NCI-H2029 treated with DMSO at 0.1 percent for 48 hours (cell line): Measurements from ENCODE around the gene ZBTB20.

ENCODE experiments used
- DNase-seq: peaks from one replicate; lab custom pipeline; 2025; lab: John Stamatoyannopoulos, UW

ZBTB20 gene

DNA sequence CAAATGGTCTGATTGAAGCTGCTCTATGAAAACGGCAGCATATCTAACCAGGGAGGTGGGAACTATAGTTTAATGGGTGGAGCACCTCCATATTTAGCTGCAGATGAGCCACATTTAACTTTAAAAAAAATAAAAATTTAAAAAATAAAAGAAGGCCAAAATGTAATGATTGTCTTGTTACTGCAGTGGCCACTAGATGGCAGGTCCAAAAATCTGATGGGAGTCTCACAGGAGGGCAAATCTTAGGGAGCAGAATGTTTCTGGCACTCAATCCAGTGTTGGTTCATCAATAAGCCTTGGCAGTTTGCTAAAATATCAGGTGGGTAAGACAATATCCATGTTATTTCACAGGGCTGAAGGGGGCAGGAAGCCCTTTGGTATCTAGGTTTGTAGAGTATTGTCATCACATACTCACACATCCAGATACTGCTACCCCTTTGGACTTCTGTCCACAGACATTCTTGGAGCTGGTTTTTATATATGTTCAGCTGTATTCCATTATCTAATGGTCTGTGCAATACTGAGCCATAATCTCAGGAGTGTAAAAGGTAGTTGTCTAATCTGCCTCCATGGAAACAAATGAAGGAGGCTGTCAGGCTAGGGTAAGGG is 619.9 kb downstream of the ZBTB20 start:
- DNase-seq = no peak

DNA sequence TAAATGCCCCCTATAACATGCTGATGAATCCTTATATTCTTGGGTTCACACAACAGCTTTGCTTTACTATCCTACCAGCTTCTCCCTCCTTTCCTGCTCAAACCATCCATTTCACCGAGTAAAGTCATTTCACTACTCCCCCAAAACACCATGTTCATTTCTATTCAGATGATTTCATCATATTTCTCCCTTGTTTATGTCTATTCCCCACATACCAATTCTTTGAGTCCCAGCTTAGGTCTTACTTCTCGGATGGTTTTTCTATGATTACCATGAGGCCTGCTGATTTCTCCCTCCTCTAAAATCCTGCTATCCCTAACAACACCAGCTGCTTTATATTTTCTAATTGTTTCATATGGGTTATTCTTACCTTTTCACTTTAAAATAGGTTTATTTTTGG is 621.8 kb downstream of the ZBTB20 start:
- DNase-seq = no peak

DNA sequence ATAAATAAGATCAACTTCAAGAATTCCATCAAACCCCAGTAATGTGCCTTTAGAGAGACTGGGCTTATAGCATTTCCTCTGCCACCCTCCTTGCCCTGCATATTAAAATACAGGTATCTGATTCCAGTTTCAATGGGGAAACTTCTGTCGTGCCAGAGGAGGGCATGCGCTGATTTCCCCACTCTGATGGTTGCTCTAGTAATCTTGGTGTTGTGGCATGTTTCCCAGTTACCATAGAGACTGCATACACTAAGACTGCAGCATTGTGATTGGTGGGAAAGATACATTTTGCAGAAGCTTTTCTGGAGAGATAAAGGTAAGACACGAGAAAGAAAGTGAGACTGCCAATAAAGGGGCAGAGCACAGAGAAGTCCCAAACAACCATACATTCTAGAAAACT is 627.7 kb downstream of the ZBTB20 start:
- no peak for DNase-seq

DNA sequence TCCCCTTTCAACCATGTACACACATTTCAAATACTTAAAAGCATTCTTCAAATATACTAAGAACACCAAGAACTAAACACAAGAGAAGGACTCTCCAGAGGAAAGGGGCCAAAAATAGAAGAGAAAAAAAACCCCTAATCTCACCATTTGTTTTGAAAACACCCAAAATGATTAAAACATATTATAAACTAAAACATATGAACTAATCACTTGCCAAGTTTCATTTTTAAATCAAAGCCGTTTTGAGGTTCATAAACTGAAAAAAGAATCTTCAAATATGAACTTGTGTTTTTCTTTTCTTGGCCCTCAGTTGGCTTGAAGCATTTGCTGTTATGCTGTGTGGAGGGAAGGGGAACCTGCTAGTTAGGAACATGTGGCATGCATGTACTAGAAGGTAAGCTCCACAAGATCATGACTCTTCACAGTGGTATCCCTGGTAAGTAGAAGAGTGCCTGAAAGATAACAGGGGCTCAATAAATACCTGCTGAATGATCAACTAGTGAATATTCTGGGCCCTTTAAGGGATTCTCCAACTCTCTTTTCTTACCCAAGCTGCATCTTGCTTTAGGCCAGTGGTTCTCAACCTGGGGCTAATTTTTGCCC is 628.8 kb downstream of the ZBTB20 start:
- DNase-seq = no peak

DNA sequence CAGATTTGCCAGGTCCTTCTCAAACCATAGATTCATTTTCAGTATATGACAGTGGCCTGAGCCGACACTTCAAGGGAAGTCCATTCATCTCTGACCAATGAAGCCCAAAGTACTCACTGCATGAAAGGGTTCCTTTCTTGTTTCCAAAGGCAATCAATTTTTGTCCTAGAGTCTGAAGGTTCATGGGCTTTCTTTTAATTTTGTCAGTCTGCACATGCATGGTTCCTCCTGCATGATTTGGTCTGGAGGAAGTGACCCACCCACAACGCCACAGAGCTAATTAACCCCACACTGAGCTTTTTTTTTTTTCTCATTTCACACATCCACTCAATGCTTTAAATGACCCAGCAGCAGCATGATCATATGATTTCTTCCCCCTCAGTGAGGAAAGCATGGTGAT is 636.9 kb downstream of the ZBTB20 start:
- no peak for DNase-seq

DNA sequence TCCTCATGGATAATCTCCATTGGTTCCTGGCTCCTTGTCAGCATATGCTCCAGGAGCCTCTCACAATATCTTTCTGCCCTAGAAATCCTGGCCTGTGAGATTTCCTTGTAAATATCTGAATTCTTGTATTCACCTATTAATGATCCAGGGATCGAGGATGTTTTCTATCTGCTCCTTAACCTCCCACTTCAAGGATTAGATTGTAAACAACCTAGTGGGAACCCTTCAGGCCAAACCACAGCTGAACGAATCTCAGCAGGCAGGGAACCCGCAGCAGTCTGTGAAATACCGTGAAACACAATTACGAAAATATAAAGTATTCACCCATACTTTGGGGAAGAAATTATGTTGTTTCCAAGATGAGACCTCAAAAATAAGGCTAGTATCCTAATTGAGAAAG is 637.3 kb downstream of the ZBTB20 start:
- no peak for DNase-seq

DNA sequence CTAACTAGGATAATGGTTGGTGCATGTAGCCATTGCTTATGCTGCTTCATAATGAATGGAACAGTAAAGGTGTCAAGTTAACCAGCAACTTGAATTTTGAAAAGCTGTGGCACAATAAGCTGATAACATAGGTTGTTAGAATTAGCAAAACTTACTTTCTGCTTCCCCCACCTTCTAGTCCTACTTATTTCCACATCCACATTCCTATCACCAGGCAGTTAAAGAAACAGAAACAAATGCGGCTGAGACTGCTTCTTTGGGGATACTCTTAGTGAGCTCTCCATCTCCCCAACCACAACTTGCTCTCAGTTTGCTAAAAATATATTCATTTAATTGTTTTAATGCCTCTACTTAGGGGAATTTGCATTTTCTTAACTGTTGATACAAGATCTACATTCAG is 638.1 kb downstream of the ZBTB20 start:
- DNase-seq = no peak

DNA sequence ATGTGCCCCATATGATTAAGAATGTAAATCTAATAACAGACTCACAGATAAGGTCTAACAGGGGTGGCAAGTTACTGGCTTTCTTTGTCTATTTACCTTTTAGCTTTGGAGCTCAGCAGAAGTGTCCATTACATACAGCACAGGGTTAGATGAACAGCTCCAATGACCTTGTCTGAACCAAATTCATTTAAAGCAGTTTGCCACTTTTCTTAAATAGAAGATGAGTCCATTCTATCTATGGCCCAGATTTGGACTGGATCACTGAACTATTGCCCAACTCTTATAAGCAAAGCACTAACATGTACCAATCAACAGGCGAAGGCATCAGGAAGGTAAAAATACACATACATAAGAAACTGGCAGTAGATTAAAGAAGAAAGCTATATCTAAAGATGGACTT is 638.9 kb downstream of the ZBTB20 start:
- no peak for DNase-seq

DNA sequence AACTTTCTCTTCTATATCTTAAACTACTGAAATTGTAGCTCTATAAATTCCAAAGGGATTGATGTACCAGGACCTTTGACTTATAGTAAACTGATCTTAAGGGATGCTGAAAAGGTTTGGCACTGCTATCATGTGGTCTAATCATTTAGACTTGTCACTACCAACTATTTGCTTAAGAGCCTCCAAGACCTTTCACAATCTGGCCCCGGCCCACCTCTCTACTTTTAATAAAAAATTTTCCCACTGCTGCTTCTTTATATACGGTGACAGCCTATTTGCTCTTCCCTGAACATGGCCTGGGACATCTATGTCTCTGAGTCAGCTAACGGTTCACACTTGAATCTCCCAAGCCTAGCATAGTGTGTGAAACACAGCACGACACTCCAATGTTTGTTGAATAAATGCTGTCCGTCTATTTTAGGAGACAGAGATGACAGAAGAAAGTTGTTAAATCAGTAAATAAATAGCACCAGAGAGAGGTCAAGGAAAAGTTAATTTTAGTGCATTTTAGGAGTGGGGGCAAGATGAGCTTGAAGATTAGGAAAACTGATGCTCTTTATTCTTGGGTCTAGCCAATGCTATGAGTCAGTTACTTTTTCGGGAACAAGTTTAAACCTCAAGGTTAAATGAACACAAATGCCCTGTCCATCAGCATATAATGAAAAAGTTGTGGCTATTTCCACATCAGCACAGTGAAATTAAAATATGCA is 640.3 kb downstream of the ZBTB20 start:
- no peak for DNase-seq

DNA sequence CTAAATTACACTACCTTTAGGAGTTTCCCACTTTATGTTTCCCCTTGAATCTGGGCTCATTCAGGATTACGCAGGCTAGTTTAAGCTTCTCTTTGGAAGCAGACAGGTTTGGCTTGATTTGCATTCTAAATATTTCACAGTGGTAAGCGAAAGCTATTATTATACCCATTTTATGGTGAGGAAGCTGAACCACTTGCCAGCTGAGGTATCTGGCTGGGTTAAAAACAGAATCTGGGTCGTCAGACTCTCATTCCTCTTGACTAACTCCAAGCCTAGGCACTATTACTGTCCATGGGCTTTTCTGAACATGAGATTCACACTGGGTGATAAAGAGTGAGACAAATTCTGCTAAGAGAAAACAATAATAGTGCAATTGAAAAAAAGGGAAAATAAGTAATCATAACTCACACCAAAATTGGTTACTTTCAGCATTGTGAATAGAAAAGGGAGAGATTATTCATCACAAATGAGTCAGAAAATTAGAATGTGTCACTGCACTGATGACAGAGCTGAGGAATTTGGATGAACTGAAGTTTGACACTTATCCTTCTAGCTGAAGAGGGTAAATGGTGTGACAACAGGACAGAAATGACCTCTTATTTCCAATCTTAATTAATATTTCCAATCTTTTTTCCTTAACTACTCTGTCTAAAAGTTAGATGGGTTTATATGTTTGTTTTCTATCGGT is 642.0 kb downstream of the ZBTB20 start:
- no peak for DNase-seq

DNA sequence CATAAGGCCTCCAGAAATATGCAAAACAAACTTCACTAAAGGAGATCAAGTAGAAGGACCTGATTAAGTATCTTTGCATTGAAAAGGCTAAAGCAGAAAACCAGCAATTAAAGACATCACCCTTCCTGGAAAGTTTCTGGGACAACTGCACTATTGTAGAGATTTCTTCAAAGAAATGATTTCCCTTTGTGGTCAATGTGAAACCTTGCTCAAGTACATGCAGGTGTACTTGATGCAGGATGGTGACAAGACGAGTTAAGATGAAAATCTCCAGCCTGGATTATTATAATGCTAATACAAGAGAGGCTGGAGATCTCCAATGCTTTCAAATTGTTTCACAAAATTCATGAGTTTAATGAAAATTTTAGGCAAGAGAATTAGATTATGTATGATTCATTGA is 644.9 kb downstream of the ZBTB20 start:
- DNase-seq = no peak

DNA sequence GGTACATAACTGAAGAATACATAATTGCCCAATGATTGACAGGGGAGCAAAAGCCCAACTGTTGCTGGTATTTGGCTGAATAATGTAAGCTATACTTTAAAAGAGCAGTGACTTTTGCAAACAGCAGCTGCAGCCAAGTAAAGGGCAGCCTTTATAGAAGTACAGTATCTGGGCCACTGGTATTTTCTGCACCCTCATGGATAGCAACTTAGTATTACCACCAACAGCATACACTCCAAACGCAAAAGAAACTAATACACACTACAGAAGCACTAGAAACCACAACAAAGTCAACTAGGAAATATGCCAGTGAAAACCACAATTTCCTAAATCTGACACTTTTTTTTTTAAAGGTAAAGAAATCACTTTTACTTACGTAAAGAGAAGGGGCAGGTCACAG is 647.1 kb downstream of the ZBTB20 start:
- DNase-seq = no peak

DNA sequence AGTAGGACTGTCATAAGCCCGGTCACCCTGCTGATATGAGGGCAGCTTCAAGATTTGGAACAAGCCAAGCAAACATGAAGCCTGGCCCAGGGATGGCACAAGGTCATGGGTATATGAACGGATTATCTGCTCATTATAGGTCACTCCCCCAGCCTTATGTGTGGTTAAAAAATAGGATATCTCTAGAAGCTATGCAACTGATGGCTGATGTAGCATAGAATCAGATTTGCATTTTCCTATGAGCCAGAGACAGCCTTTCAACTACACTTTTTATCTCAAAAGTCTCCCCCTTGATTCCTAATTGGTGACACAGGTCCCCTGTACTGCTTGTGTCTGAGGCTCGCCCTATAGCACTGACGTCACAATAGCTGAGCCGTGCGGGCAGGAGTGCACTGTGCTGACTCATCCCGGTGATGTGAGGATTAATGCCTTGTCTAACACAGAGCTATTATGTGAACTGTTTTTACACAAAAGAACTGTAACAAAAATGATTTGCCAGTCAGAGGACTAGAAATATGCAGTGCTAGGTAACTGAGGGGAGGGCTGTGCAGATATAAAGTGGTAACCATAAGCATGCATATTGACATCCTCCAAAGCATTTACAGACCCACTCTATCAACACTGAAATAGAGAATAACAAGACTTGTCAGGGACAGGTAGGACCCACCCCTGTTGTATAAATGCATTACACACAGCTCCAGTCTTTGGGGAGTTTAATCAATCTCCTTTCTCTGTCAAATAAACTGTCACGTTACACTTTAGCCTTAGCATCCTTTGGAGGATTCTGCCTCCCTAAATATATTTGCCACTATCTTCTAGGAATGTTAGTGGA is 648.3 kb downstream of the ZBTB20 start:
- DNase-seq = no peak

DNA sequence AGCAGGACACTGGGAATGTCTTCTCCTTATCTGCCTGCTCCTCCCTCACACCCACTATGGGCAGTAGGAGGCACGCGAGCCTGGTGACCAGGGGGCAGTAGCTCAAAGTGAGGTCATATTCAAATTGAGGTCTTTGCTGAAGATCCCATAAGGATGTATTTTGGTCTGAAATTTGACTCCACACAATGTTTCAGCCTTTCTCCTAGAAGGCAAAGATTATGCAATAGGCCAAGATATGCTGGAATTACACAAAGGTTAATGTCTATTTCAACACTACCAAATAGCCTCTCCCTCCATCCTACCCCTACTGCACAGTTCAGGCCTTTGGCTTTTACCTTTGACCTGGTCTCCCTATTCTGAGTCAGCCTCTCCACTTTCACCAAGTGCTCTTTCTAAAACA is 650.2 kb downstream of the ZBTB20 start:
- DNase-seq = no peak

DNA sequence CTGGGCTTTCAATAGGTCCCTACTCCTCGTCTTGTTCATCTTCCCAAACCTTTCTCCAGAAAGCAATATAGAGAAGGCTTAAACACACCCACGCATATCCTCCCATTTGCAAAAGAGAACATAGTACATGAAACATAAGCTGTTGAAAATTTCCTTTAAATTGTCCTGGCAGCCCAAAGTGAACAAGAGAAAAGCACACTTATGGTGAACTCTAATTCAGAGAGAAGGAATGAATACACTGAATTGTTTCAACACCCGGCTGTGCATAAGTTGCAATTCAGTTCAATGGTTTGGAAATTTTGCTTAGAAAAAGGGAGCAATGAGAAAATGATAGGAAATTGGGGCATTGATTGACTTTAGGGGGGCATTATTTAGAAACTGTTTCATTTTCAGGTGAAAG is 650.6 kb downstream of the ZBTB20 start:
- no peak for DNase-seq

DNA sequence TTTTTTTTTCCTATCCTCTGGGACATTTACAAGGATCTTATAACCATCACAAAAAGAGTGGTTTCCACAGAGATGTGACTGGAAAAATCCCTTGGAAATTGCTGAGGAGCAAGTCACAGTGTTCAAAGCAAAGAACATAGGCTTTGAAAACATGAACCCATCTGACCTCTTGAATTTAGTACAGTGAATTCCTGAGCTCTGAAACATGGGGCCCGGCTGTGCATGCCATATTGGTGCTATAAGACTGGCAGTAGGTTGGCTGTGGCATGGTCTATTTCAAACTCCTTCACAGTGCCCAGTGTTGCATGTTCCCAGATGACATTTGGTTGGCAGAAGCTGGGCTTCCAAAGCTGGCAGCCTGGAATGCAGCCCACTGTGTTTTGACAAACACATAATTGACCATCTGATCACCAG is 651.1 kb downstream of the ZBTB20 start:
- DNase-seq = no peak

DNA sequence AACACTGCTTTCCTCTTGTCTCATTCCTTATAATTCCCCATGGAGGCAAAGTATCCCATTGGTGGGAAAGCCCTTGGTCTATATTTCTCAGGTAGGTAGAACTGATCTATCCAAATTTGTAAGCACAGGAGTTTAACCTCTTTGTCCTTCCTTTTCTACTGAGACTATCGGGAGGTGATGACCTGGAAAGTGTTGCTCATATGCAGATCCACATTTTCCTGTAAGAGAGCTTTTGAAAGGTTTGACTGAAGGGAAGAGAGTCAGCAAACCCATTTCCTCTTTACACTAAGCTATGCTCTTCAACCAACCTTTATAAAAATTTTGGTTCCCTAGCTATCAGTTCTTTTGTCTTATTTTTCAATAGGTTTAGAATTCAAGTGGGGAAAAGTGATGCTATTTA is 652.6 kb downstream of the ZBTB20 start:
- DNase-seq = no peak

DNA sequence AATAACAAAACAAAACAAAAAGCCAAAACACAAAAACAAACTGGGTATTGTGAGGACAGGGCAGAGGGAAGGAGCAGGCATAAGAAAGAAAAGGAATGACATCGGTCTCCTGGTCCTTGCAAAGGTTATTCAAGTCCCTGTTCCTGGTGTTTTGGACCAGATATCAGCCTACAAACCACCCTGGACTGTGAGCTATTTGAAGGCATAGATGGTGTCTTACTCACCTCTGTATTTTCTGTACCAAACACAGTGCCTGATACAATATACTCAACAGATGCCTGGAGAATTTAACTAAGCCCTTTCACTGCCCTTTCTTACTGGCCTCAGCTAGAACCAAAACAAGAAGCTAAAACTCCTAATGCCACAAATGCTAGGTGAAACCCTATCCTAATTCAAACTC is 656.3 kb downstream of the ZBTB20 start:
- no peak for DNase-seq

DNA sequence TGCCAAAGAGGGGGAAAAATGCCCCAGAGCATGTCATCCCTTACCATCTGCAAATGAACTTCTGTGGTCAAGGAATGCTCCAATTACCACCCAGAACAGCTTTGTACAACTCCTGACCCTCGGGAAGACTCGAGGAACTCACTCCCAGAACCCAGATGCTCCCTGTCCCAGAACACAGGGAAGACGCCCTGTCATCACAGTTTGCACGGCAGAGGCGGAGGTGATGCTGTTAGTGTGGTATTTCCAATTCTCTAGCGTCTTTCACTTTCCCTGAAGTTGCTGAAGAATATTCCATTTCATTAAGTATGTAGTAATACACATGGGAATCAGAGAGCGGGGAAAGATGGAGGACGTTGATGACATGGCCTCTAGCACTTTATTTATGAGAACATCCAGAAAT is 659.6 kb downstream of the ZBTB20 start:
- no peak for DNase-seq

DNA sequence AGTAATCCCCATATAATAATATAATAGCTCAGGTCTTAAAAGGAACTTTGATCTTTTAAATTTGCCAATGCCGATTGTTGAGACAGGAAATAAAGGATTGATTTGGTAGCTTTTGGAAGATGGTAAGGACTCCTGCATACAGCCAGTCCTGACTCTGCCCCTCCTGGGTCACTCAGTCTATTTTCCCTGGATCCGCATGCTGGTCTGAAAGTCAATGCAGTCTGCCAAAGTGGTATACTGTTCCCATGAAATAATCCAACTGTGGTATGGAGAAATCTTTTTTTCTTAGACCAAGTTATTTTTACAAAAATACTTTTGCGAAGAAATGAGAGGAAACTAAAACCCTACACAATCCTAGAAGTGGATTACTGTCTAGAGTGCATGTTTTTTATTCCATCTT is 662.2 kb downstream of the ZBTB20 start:
- no peak for DNase-seq

DNA sequence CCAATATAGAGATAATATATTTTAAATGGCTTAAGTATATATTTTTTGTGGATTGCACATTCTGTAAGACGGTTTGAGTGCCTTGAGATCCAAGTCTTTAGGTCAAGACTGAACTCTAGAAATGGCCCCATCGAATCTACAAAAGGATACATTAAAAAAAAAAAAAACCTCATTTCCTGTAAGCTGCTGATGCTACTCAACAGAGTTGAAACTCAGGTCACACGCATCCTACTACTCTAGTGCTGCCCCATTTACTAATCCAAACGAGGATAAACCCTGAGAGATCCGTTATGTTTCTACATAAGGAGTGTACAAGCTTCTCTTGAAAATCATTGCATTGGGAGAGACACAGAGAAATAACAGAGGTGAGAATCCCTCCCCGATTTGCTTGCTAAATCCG is 666.0 kb downstream of the ZBTB20 start:
- no peak for DNase-seq

DNA sequence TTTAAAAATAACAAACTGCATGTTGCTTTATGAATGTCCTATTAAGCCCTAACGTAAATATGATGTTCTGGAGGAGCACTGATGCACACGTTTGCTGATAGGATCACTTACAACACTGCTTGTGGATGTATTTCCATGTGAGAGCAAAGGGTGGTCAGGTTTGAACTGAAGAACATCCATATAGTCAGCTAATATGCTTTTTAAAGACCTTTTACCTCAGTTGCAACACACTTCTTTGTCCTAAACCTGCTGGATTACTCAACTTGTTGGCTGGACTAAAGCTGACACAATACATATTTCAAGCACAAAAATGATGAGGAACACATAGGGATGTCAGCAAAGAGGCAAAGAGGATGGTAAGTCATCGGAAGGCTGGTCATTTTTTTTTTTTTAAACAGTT is 666.6 kb downstream of the ZBTB20 start:
- no peak for DNase-seq
